Forelimb muscle (tissue), 1 donor: Measurements from ENCODE around the gene FOXP2. TPM values are rescaled to one million over a fixed set of nuclear protein-coding genes. Genes with fewer than 3 reads are reported as not detected.
"Not testable (repeated sequence)": the region's sequence is repeated elsewhere in the genome, so short reads cannot be mapped to it uniquely, and the experiment has no call there.

Experiments used
- DNase-seq: peaks from one replicate; pipeline ENCODE4 v3.0.0-alpha.2; 2013; ENCODE audit warnings: low read depth
- polyA plus RNA-seq: library from polyadenylated mRNA; unstranded; fragments of 120-200 nt; gene quantifications from one replicate; pipeline ENCODE4 v1.2.1, GENCODE V29; 2013; ENCODE audit not compliant: insufficient read length

Gene FOXP2
- polyA plus RNA-seq, 1 donor: 10.3 TPM

GRCh38 chr7:114588506-114588905 lies 173.9 kb downstream of the FOXP2 start:
- DNase-seq: peak; percentile 35

DNA sequence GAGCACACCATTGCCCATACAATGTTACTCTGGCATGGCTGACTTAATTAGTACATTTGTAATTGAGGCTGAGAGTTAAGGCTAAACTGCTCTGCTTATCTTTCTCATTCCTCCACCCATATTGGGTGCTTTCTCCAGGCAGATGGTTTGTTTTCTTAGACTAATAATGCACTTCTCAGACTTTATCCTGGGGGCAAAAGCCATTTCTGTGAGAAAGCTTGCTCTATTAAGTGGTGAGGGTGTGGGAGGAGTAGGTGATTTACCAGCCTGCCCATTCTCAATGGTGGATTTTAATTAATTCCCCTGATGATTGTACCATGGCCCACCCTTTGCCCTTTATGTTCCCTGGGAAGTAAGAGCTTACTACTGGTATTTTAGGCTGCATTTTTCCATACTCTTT lies 174.8 kb downstream of the FOXP2 start:
- no peak for DNase-seq

GRCh38 chr7:114590298-114590697 lies 175.7 kb downstream of the FOXP2 start:
- no peak for DNase-seq

DNA sequence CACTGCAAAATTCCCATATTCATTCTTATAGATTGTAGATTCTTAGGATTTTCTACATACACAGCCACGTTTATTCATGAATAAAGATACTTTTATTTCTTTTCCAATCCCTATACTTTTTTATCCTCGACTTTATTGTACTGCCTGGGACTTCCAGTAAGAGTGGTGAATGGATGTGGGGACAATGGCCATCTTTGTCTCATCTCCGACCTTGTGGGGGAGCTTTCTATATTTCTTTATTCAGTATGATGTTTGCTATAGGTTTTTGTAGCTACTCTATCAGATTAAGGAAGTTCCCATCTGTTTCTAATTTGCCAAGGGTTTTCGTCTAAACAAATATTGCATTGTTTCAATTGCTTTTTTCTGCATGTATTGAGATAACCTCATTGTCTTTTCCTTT lies 184.3 kb downstream of the FOXP2 start:
- no peak for DNase-seq

DNA sequence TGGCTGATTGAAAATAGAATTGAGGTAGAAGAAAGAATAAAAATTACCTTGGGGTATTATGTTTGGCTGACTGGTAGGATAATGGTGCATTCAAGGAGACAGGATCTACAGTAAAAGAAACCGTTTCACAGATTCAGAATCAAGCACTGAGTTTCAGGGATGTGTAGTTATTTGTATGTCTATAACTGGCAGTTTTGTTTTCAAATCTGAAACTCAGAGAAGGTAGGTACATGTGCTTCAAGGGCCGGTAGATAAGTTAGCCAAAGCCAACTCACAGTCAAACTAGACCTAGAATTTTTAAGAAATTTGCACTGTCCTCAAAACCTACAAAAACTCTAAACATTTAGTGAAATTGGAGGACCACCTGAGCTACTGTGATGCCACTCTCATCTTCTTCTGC lies 191.5 kb downstream of the FOXP2 start:
- DNase-seq: no peak

DNA sequence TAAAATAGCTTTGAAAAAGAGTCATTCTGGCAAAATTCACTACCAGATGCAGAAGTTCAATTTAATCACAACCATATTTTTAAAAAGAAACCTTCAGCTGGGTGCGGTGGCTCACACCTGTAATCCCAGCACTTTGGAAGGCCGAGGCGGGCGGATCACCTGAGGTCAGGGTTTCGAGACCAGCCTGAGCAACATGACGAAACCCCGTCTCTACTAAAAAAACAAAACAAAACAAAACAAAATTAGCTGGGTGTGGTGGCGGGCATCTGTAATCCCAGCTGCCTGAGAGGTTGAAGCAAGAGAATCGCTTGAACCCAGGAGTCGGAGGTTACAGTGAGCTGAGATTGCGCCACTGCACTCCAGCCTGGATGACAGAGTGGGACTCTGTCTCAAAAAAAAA lies 194.2 kb downstream of the FOXP2 start:
- not testable (repeated sequence) for DNase-seq

DNA sequence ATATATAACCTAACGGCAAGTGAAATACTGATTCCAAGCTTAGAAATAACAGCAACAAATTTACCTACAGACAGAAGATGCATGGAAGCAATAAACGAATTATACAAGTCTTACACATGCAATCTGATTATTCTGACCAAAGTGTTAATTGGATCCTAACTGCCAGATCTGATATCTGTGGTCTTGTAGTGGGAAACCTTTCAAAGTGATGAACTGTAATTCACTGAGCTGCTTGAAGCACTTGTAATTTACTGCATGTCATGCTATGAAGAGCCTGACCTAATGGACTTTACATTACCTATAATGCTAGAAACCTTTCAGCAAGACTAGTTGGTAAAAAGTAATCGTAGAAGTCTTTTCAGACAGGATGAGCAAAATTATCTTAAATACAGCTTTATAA lies 205.6 kb downstream of the FOXP2 start:
- no peak for DNase-seq

- no peak for DNase-seq
Measured at GRCh38 chr7:114622221-114622620, 207.6 kb downstream of the FOXP2 start.

DNA sequence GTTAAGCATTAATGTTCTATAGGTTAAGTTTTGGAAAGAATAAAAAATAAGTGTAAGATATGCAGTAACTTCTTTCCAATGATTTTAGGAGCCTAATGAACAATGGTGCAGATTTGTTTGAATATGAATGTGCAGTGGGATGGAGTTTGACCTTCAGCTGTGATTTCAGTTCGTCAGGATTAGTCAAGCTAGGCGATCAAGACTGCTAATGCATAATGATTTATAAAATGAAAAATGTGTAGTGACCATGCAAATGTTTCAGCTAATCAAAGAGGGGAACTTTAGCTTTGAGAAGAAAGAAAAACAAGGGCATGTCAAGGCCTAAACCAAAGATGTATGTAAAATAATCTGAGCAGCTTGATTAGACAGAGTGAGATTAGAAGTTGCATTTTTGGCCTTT lies 208.5 kb downstream of the FOXP2 start:
- no peak for DNase-seq

DNA sequence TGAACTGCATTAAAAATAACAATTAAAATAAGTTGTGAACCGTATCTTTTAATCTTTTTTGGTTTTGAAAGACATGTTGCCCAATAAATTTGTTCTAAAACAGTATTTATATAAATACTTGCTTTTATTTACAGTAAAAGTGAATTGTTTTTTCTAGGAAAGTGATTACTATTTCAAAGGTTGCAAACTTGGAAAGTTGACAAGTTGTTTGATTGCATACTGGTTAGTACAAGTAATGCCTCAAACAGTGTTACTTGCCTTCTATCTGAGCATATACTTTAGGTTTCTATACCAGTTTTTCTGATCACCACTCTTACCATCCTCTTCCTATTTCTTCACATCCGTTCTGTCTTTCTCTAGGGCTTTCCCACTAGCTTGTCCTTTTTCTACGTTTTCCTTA lies 212.6 kb downstream of the FOXP2 start:
- DNase-seq: no peak

DNA sequence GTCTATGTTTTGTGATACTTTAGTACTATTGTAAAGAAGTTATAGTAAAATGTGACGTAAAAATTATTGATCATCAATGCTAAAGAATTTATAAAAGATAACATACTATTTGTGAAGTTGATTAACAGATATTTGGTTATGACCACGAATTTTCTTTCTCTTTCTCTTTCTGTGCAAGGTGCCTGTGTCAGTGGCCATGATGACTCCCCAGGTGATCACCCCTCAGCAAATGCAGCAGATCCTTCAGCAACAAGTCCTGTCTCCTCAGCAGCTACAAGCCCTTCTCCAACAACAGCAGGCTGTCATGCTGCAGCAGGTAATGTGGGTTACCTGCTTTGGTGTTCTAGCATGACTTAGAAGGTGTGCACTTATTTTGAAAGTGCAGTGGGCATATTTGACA lies 213.7 kb downstream of the FOXP2 start:
- DNase-seq: no peak

GRCh38 chr7:114629762-114630161 lies 215.1 kb downstream of the FOXP2 start:
- DNase-seq: no peak

- no peak for DNase-seq
Measured at GRCh38 chr7:114630201-114630990, 215.8 kb downstream of the FOXP2 start.

DNA sequence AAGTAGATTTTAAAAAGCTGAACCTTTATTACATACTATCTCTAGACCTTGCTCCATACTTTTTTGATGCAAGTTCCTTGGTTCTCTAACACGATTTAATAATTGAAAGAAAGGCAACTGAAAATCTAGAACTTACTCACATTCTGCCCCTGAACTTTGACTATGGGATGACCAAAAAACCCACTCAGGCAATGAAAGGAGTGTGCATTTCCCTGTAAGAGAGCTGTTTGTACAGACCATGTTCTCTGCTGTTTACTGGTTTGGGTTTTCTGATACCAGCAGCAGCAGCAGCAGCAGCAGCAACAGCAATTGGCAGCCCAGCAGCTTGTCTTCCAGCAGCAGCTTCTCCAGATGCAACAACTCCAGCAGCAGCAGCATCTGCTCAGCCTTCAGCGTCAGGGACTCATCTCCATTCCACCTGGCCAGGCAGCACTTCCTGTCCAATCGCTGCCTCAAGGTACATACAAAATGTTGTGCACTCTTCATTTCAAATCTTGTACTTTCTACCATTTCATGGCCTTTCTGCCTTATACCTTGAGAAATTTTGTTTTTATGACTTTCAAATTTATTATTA lies 216.7 kb downstream of the FOXP2 start:
- DNase-seq: no peak

- no peak for DNase-seq
Measured at GRCh38 chr7:114639451-114639850, 224.8 kb downstream of the FOXP2 start.

- no peak for DNase-seq
Measured at GRCh38 chr7:114644455-114644854, 229.8 kb downstream of the FOXP2 start.

DNA sequence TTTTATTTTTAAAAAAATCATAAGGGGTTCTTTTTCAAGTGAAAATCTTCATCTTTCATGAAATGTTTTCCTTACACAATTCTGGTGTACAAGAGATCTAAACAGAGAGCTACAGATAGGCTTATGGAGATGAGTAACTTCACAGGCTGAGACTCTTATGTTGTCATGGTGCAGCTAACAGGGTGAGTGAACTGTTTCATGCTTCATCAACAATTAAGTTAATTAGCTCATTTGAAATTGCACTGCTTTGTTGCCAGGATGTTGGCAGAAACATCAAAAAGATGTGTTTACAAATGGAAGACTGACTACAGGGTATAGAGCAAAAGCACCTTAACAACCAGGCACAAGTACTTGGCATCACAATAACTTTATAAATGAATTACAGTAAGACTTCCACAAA lies 230.8 kb downstream of the FOXP2 start:
- DNase-seq: no peak

GRCh38 chr7:114647518-114647917 lies 232.9 kb downstream of the FOXP2 start:
- no peak for DNase-seq

GRCh38 chr7:114648117-114648516 lies 233.5 kb downstream of the FOXP2 start:
- DNase-seq: no peak

DNA sequence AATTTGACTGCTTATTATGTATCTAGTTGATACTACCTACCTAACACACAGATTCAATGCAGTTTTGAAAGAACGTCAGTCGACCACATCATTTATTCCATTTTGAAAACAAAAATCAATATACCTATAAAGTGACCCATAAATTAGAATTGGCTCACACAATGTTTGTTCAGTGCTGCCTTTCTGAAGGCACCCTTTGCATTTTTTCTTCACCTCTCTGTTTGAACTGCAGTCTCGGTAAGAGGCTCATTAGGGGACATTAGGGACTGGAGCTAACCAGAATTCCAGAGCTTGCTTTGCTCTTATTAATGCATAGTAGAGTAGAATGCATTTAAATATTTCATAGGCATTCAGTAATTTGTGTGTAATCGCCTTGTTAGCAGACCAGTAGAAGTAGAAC lies 234.1 kb downstream of the FOXP2 start:
- no peak for DNase-seq

DNA sequence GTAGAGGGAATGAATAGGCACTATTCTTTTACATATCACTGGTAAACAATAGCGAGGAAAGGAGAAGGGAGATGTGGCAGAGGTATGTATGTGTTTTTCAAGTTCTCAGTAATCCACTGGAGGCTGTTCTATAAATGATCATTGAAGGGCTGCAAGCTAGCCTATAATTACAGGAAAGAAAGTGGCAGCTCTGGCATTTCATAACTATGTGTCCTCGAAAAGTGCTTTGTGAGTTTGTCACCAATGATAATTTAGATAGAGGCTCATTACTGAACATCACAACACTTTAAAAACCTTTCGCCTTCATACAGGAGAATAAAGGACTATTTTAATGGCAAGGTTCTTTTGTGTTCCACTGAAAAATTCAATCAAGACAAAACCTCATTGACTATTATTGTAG lies 235.1 kb downstream of the FOXP2 start:
- DNase-seq: no peak

GRCh38 chr7:114650491-114650890 lies 235.9 kb downstream of the FOXP2 start:
- DNase-seq: no peak

GRCh38 chr7:114652041-114652440 lies 237.4 kb downstream of the FOXP2 start:
- DNase-seq: no peak
